Small intestine (tissue), 7 donors: Measurements from ENCODE around the gene FAAH. TPM values are rescaled to one million over a fixed set of nuclear protein-coding genes. Genes with fewer than 3 reads are reported as not detected.

Experiments used
- DNase-seq, 2 donors: peaks; one replicate each; pipeline versions ENCODE4 v3.0.0 to v3.0.0-alpha.2; 2013
- FAIRE-seq: peaks from 2 replicates; lab custom pipeline; 2012; peaks lifted over from hg19 to GRCh38; lab: Jason Lieb, UNC
- H3K27ac ChIP-seq, 3 donors: one replicate each; pipeline ENCODE4 v1.5.1; 2013; ENCODE audit warnings: low read length in 2 of 3, mild to moderate bottlenecking in 2 of 3, control low read depth in 1 of 3, inconsistent platforms in 1 of 3, low read depth in 1 of 3, moderate library complexity in 1 of 3
- H3K27me3 ChIP-seq, 3 donors: one replicate each; pipeline ENCODE4 v1.6.1; 2013; ENCODE audit warnings: low read length in 3 of 3, inconsistent platforms in 1 of 3; ENCODE audit not compliant: control insufficient read depth in 3 of 3, insufficient read depth in 3 of 3
- H3K36me3 ChIP-seq, 3 donors: one replicate each; pipeline ENCODE4 v1.6.1; 2013; ENCODE audit warnings: low read length in 3 of 3, inconsistent platforms in 1 of 3, low read depth in 1 of 3, mild to moderate bottlenecking in 1 of 3, moderate library complexity in 1 of 3; ENCODE audit not compliant: control insufficient read depth in 3 of 3, insufficient read depth in 2 of 3
- H3K4me1 ChIP-seq, 3 donors: one replicate each; pipeline ENCODE4 v1.6.1; 2013; ENCODE audit warnings: low read length in 2 of 3, inconsistent platforms in 1 of 3, low read depth in 1 of 3, mild to moderate bottlenecking in 1 of 3, moderate library complexity in 1 of 3; ENCODE audit not compliant: control insufficient read depth in 3 of 3, insufficient read depth in 2 of 3
- H3K4me3 ChIP-seq, 3 donors: one replicate each; pipeline ENCODE4 v1.5.1; 2013; ENCODE audit warnings: low read length in 3 of 3, control low read depth in 1 of 3, inconsistent platforms in 1 of 3, low read depth in 1 of 3, mild to moderate bottlenecking in 1 of 3, moderate library complexity in 1 of 3
- H3K9me3 ChIP-seq, 2 donors: one replicate each; pipeline ENCODE4 v1.6.1; 2013; ENCODE audit warnings: low read depth in 1 of 2, low read length in 1 of 2; ENCODE audit not compliant: control insufficient read depth in 2 of 2, insufficient read depth in 1 of 2
- WGBS, 3 donors: extraction: QIAGEN DNeasy Blood & Tissue Kit; methylation state at CpG; one replicate each; pipeline ENCODE4 v1.1.7; 2013; 5-methylcytosine and 5-hydroxymethylcytosine counted together
- polyA plus RNA-seq, 4 donors: library from polyadenylated mRNA; stranded (reverse) in 3 of 4; unstranded in 1 of 4; fragments of 200-250 nt in 3 of 4; fragments of 120-200 nt in 1 of 4; gene quantifications; one replicate each; pipeline versions ENCODE4 v1.2.1 to v1.2.3, GENCODE V29; 2013
- donor health status: healthy with polysubstance abuse.
- donor health status: control.
- donor health status: control.
- donor health status: Bipolar disorder and iron deficiency.
- donor health status: healthy.

Gene FAAH
- polyA plus RNA-seq, 4 donors, result 28.7 to 138 (median 68.6) TPM

GRCh38 chr1:46461017-46461808 lies 67.1 kb downstream of the FAAH start:
- no peaks in the 10 kb centered on the region for H3K36me3 ChIP-seq
- peaks cover 0 to 74% (median 3%) of the 10 kb centered on the region in 3 donors for H3K27me3 ChIP-seq
- 57 to 62% (median 59%) methylated on average over 11 of the region's 11 CpGs for WGBS, 3 donors
- no peak overlapping the region for H3K27ac ChIP-seq
- FAIRE-seq (no peak), DNase-seq (no peak)
- no peaks in the 10 kb centered on the region for H3K9me3 ChIP-seq
- H3K4me1 ChIP-seq, result no peaks in the 10 kb centered on the region
- no peak overlapping the region for H3K4me3 ChIP-seq

GRCh38 chr1:46461809-46462448 lies 67.8 kb downstream of the FAAH start:
- 36 to 44% (median 44%) methylated on average over 5 of the region's 5 CpGs for WGBS, 3 donors
- no peak for DNase-seq

More at GRCh38 chr1:46461809-46462448, 67.8 kb downstream of the FAAH start:
- H3K4me1 ChIP-seq, result peaks cover 0 to 2% (median 0%) of the 10 kb centered on the region in 3 donors
- peaks cover 0 to 76% (median 3%) of the 10 kb centered on the region in 3 donors for H3K27me3 ChIP-seq
- FAIRE-seq, result no peak
- no peak overlapping the region for H3K27ac ChIP-seq
- no peaks in the 10 kb centered on the region for H3K36me3 ChIP-seq
- H3K9me3 ChIP-seq, result no peaks in the 10 kb centered on the region
- no peak overlapping the region for H3K4me3 ChIP-seq

Other genes with a start within 250 kb of the FAAH start
- 100 to 1,000 TPM in 1 of 4 donors, 10 to 100 TPM in 3; 22.7 to 104 (median 52.2) TPM for gene TSPAN1, start 219.2 kb upstream of the FAAH start, polyA plus RNA-seq
- not detected for gene P3R3URF, start 217.8 kb upstream of the FAAH start, polyA plus RNA-seq
- 10 to 100 TPM; 37.6 to 81.3 (median 48.8) TPM for gene POMGNT1, start 195.9 kb upstream of the FAAH start, polyA plus RNA-seq
- gene LURAP1, start 191.0 kb upstream of the FAAH start, polyA plus RNA-seq, result 1 to 10 TPM in 1 of 4 donors, under 1 TPM in 2, not detected in 1; 0.22 to 1.8 (median 0.27) TPM
- 1 to 10 TPM; 1.9 to 9.7 (median 3.9) TPM for gene RAD54L, start 146.6 kb upstream of the FAAH start, polyA plus RNA-seq
- gene LRRC41, start 90.7 kb upstream of the FAAH start, polyA plus RNA-seq, result 10 to 100 TPM; 20.8 to 64.3 (median 30.1) TPM
- 1,000 to 10,000 TPM in 1 of 4 donors, 100 to 1,000 TPM in 3; 294 to 1,100 (median 915) TPM for gene UQCRH, start 90.6 kb upstream of the FAAH start, polyA plus RNA-seq
- 10 to 100 TPM in 3 of 4 donors, 1 to 10 TPM in 1; 8.3 to 19.8 (median 11.6) TPM for gene NSUN4, start 53.5 kb upstream of the FAAH start, polyA plus RNA-seq
- gene DMBX1, start 95.5 kb downstream of the FAAH start, polyA plus RNA-seq, result under 1 TPM in 1 of 4 donors, not detected in 3; 0.01 TPM
- not detected for gene KNCN, start 157.3 kb downstream of the FAAH start, polyA plus RNA-seq
- 10 to 100 TPM; 20.2 to 42.5 (median 33.5) TPM for gene MKNK1, start 210.0 kb downstream of the FAAH start, polyA plus RNA-seq
- gene MOB3C, start 222.5 kb downstream of the FAAH start, polyA plus RNA-seq, result 10 to 100 TPM in 2 of 4 donors, 1 to 10 TPM in 2; 7.8 to 12.0 (median 9.5) TPM